Stimulated activated naive B cell treated with anti-CD40 and anti-IgM and Interleukin-4, amounts not matched to agents 10 μg/mL and 1 μg/mL and 100 μg/mL, for 72 hours (primary cell): ENCODE measurements around the gene SPINDOC.
A peak's percentile ranks its signal among the peaks of the same experiment; 100 is the strongest.

ENCODE experiments used
- ATAC-seq, 2 donors: fragments of 150-1000 bp; cut with Tn5 transposase; replicated peaks; 2 replicates each; pipeline ENCODE4 v1.10.0; 2021; ENCODE audit warnings: moderate library complexity in 1 of 2
- DNase-seq: peaks from one replicate; pipeline ENCODE4 v3.0.0; 2021
- H3K27ac Mint-ChIP-seq: one replicate; pipeline ENCODE4 v1.8.0; 2022; ENCODE audit warnings: mild to moderate bottlenecking, mixed read lengths
- H3K27me3 Mint-ChIP-seq, 2 donors: one replicate each; pipeline ENCODE4 v1.8.0; 2022; ENCODE audit warnings: mixed read lengths in 2 of 2
- H3K36me3 Mint-ChIP-seq, 2 donors: one replicate each; pipeline ENCODE4 v1.8.0; 2022; ENCODE audit warnings: mixed read lengths in 2 of 2, mild to moderate bottlenecking in 1 of 2
- H3K4me1 Mint-ChIP-seq, 2 donors: one replicate each; pipeline ENCODE4 v1.8.0; 2022; ENCODE audit warnings: mixed read lengths in 2 of 2, mild to moderate bottlenecking in 1 of 2
- H3K4me3 Mint-ChIP-seq, 2 donors: one replicate each; pipeline ENCODE4 v1.8.0; 2022; ENCODE audit warnings: mild to moderate bottlenecking in 2 of 2, mixed read lengths in 2 of 2, moderate library complexity in 1 of 2
- H3K9me3 Mint-ChIP-seq, 2 donors: one replicate each; pipeline ENCODE4 v1.8.0; 2022; ENCODE audit warnings: mixed read lengths in 2 of 2, mild to moderate bottlenecking in 1 of 2

The SPINDOC gene

DNA sequence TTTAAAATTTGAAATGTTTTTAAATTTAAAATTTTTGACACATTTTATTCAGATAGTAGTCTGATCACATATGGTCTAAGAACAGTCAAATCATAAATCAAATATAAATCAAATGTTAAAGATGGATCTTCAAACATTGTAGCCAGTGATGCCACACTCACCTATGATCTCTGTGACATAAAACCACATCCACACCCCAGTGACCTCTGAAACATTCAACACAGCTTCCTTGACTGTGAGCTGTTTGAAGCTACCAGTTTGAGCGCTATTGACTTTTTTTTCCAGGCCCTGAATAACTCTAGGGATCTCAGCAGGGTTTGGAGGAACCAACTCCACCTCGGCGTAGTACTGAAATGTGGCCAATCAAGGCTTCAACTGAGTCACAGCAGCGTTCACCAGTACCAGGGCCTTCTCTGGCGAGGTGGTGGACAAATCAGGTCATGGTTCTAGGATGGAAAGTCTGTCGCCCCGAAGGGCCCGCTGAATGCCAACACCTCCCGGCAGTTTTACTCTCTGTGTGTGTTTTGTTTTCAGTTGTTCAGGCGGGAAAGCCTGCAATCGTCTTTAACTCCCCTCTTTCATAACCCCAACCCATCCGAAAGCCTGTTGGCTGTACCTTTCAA is 21.4 kb downstream of the SPINDOC start:
- H3K27me3 Mint-ChIP-seq: no peaks in the 10 kb centered on the region
- H3K4me3 Mint-ChIP-seq: no peak overlapping the region
- no peak for DNase-seq
- no peak overlapping the region for H3K27ac Mint-ChIP-seq
- no peak for ATAC-seq
- H3K36me3 Mint-ChIP-seq: peaks cover 16 to 18% of the 10 kb centered on the region in 2 donors
- no peaks in the 10 kb centered on the region for H3K9me3 Mint-ChIP-seq
- peaks cover 24 to 37% of the 10 kb centered on the region in 2 donors for H3K4me1 Mint-ChIP-seq

GRCh38 chr11:63835158-63835545 is 21.9 kb downstream of the SPINDOC start:
- Mint-ChIP-seq H3K4me1 (peaks cover 25 to 42% of the 10 kb centered on the region in 2 donors), H3K27ac (peak overlapping the region; percentile 79), H3K36me3 (peaks cover 18 to 19% of the 10 kb centered on the region in 2 donors), H3K9me3 (no peaks in the 10 kb centered on the region), H3K27me3 (no peaks in the 10 kb centered on the region), H3K4me3 (no peak overlapping the region)
- ATAC-seq: no peak
- DNase-seq: no peak

- H3K4me3 Mint-ChIP-seq: peak overlapping the region; percentile 51 to 69
- peaks cover 43 to 60% of the 10 kb centered on the region in 2 donors for H3K4me1 Mint-ChIP-seq
- H3K27ac Mint-ChIP-seq: peak overlapping the region; percentile 63
- peaks cover 24 to 29% of the 10 kb centered on the region in 2 donors for H3K36me3 Mint-ChIP-seq
- DNase-seq (peak; percentile 41), ATAC-seq (no peak)
- no peaks in the 10 kb centered on the region for H3K27me3 Mint-ChIP-seq
- no peaks in the 10 kb centered on the region for H3K9me3 Mint-ChIP-seq
These were observed 23.9 kb downstream of the SPINDOC start for GRCh38 chr11:63837027-63837688.

- H3K27ac Mint-ChIP-seq: peak overlapping the region; percentile 94
- DNase-seq: no peak
- peak overlapping the region; percentile 88 to 91 for H3K4me3 Mint-ChIP-seq
- H3K27me3 Mint-ChIP-seq: no peaks in the 10 kb centered on the region
- no peak for ATAC-seq
- peaks cover 43 to 60% of the 10 kb centered on the region in 2 donors for H3K4me1 Mint-ChIP-seq
- H3K36me3 Mint-ChIP-seq: peaks cover 24 to 31% of the 10 kb centered on the region in 2 donors
- no peaks in the 10 kb centered on the region for H3K9me3 Mint-ChIP-seq
These were observed 24.5 kb downstream of the SPINDOC start for GRCh38 chr11:63837739-63838138.

DNA sequence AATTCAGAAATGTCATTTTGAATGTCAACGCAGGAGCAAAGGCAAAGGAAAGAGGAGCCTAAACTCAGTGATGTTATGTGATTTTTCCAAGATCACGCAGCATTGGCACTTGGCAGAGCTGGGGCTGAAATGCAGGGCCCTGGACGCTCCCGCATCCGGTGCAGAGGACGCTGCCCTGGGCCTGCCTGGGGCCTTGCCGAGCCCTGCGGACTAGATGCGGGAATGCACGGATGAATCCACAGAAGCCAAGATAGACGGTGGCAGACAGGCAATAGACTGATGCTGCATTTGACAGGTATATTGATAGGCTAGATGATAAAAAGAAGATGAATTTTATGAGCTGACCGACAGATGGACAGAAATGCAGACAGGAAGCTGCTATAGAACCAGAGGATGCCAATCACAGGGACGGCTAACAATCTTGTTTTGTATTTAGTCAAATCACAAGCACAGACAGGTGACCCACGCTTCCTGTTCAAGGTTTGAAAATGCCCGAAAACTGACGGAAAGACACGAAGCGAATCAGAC is 25.0 kb downstream of the SPINDOC start:
- Mint-ChIP-seq H3K4me3 (peak overlapping the region; percentile 88 to 91), H3K36me3 (peaks cover 24 to 36% of the 10 kb centered on the region in 2 donors), H3K27me3 (no peaks in the 10 kb centered on the region), H3K4me1 (peaks cover 42 to 60% of the 10 kb centered on the region in 2 donors), H3K27ac (peak overlapping the region; percentile 94), H3K9me3 (no peaks in the 10 kb centered on the region)
- no peak for ATAC-seq
- no peak for DNase-seq

GRCh38 chr11:63838678-63839507 is 25.6 kb downstream of the SPINDOC start, which contains the start of gene MARK2:
TSS of gene MARK2 (plus strand) at chr11:63839110. CDS start at chr11:63839507, 397 bp downstream.
- no peaks in the 10 kb centered on the region for H3K9me3 Mint-ChIP-seq
- peak within 1 kb of the TSS; percentile 94 for H3K27ac Mint-ChIP-seq
- peak; percentile 83 to 88 for ATAC-seq
- peak within 1 kb of the TSS; percentile 95 to 98 for H3K4me3 Mint-ChIP-seq
- peaks cover 44 to 65% of the 10 kb centered on the region in 2 donors for H3K4me1 Mint-ChIP-seq
- H3K36me3 Mint-ChIP-seq: peaks cover 27 to 40% of the 10 kb centered on the region in 2 donors
- peak; percentile 99 for DNase-seq
- H3K27me3 Mint-ChIP-seq: no peaks in the 10 kb centered on the region

GRCh38 chr11:63839508-63840355 is 26.5 kb downstream of the SPINDOC start:
- H3K27ac Mint-ChIP-seq: peak overlapping the region; percentile 94
- H3K4me1 Mint-ChIP-seq: peaks cover 47 to 73% of the 10 kb centered on the region in 2 donors
- peak; percentile 37 for DNase-seq
- peak overlapping the region; percentile 95 to 98 for H3K4me3 Mint-ChIP-seq
- H3K9me3 Mint-ChIP-seq: no peaks in the 10 kb centered on the region
- no peaks in the 10 kb centered on the region for H3K27me3 Mint-ChIP-seq
- ATAC-seq: peak; percentile 4 to 13
- peaks cover 27 to 44% of the 10 kb centered on the region in 2 donors for H3K36me3 Mint-ChIP-seq

- H3K36me3 Mint-ChIP-seq: peaks cover 29 to 38% of the 10 kb centered on the region in 2 donors
- ATAC-seq (no peak), DNase-seq (no peak)
- peak overlapping the region; percentile 94 for H3K27ac Mint-ChIP-seq
- peaks cover 46 to 81% of the 10 kb centered on the region in 2 donors for H3K4me1 Mint-ChIP-seq
- no peaks in the 10 kb centered on the region for H3K9me3 Mint-ChIP-seq
- H3K27me3 Mint-ChIP-seq: no peaks in the 10 kb centered on the region
- H3K4me3 Mint-ChIP-seq: peak overlapping the region; percentile 95 to 98
These were observed 27.3 kb downstream of the SPINDOC start for GRCh38 chr11:63840356-63841060.

DNA sequence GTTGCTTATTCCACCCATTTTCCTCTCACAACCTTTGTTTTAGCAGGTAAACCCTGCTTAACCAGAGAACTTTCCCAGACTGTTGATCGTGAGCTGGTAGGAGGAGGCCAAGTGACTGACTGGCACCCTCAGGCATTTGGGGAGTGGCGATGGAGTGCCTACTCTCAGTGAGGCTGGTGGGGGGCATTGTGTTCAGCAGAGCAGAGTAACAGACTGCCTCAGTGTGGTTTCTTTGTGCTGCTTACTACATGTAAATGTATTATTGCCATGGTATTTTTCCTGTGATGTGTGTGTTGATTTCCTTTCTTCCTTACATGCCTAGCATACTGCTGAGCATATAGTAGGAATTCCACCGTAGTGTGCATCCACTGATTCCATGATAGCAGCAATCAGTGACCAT is 28.3 kb downstream of the SPINDOC start:
- peaks cover 45 to 83% of the 10 kb centered on the region in 2 donors for H3K4me1 Mint-ChIP-seq
- H3K9me3 Mint-ChIP-seq: no peaks in the 10 kb centered on the region
- no peak for DNase-seq
- H3K4me3 Mint-ChIP-seq: peak overlapping the region; percentile 95 to 98
- H3K36me3 Mint-ChIP-seq: peaks cover 30 to 43% of the 10 kb centered on the region in 2 donors
- no peaks in the 10 kb centered on the region for H3K27me3 Mint-ChIP-seq
- no peak for ATAC-seq
- peak overlapping the region; percentile 10 for H3K27ac Mint-ChIP-seq

- no peak for ATAC-seq
- peaks cover 23 to 50% of the 10 kb centered on the region in 2 donors for H3K36me3 Mint-ChIP-seq
- H3K4me1 Mint-ChIP-seq: peaks cover 39 to 81% of the 10 kb centered on the region in 2 donors
- no peaks in the 10 kb centered on the region for H3K27me3 Mint-ChIP-seq
- H3K9me3 Mint-ChIP-seq: no peaks in the 10 kb centered on the region
- H3K27ac Mint-ChIP-seq: peak overlapping the region; percentile 47
- no peak for DNase-seq
- no peak overlapping the region for H3K4me3 Mint-ChIP-seq
These were observed 29.8 kb downstream of the SPINDOC start for GRCh38 chr11:63843041-63843440.

GRCh38 chr11:63844836-63845235 is 31.6 kb downstream of the SPINDOC start:
- no peak for ATAC-seq

DNA sequence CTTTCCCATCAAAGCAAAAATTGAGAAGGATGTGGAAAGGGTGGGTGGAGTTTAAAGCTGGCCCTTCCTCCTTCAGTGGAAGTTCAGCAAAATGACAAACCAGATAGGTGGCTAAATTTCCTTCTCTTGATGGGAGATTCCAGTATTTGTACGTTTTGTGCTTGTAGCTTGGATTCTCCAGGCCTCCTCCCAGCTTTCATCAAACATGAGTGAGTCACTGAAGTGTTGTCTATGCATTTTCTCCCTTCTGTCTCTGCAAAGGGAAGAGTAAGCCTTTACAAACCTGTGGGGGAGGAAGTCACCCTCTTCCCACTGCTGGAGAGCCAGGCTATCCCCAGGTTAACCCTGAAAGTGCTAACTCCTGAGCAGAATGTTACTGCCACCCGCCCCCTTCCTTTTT is 32.0 kb downstream of the SPINDOC start:
- Mint-ChIP-seq H3K9me3 (no peaks in the 10 kb centered on the region), H3K36me3 (peaks cover 15 to 43% of the 10 kb centered on the region in 2 donors), H3K4me1 (peaks cover 41 to 88% of the 10 kb centered on the region in 2 donors), H3K4me3 (no peak overlapping the region), H3K27me3 (no peaks in the 10 kb centered on the region), H3K27ac (peak overlapping the region; percentile 37)
- ATAC-seq (no peak), DNase-seq (no peak)

More at GRCh38 chr11:63844836-63845235, 31.6 kb downstream of the SPINDOC start:
- Mint-ChIP-seq H3K27ac (peak overlapping the region; percentile 14), H3K4me1 (peaks cover 41 to 89% of the 10 kb centered on the region in 2 donors), H3K36me3 (peaks cover 20 to 47% of the 10 kb centered on the region in 2 donors), H3K27me3 (no peaks in the 10 kb centered on the region), H3K4me3 (no peak overlapping the region), H3K9me3 (no peaks in the 10 kb centered on the region)
- DNase-seq: no peak

DNA sequence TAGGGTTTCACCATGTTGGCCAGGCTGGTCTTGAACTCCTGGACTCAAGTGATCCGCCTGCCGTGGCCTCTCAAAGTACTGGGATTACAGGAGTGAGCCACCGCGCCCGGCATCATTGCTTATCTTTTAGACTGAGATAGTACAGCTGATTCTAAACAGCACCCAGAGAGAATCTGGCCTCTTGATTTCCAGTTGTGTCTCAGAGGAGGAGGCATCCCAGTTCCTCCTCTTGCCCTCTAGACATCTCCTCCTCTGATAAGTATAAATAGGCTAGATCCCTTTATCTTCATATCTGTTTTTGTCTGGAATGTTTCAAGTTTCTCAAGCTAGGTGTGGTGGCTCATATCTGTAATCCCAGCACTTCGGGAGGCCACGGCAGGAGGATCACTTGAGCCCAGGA is 32.7 kb downstream of the SPINDOC start:
- Mint-ChIP-seq H3K4me1 (peaks cover 41 to 88% of the 10 kb centered on the region in 2 donors), H3K4me3 (no peak overlapping the region), H3K27me3 (no peaks in the 10 kb centered on the region), H3K9me3 (no peaks in the 10 kb centered on the region), H3K27ac (peak overlapping the region; percentile 37), H3K36me3 (peaks cover 13 to 43% of the 10 kb centered on the region in 2 donors)
- DNase-seq (no peak), ATAC-seq (no peak)
